Panc1 (cell line): ENCODE measurements around the gene CACUL1.

Source experiments
- CTCF ChIP-seq: fragments of 450-650 bp; IDR thresholded peaks from 2 replicates; pipeline ENCODE4 v1.5.1; 2017; ENCODE audit warnings: mild to moderate bottlenecking
- REST ChIP-seq, 2 experiments: IDR thresholded peaks; 2 replicates each; pipeline ENCODE4 v1.6.1; 2011 to 2012; ENCODE audit warnings: low read depth in 2 of 2, control low read depth in 1 of 2, low read length in 1 of 2, mild to moderate bottlenecking in 1 of 2, moderate library complexity in 1 of 2; ENCODE audit not compliant: insufficient read depth in 1 of 2
- TCF7L2 ChIP-seq: IDR thresholded peaks from 2 replicates; pipeline ENCODE4 v1.6.1; 2011; ENCODE audit warnings: mild to moderate bottlenecking, low read depth, low read length, inconsistent platforms

- no peak for TF ChIP-seq CTCF
- no peak for TF ChIP-seq REST (IDR thresholded peaks at IDR 0.05; ENCODE audit: insufficient read depth in 1 of 2, low read depth in 2 of 2, low read length in 1 of 2)
- TF ChIP-seq TCF7L2: no peak
Observed at GRCh38 chr10:118778727-118779126, 24.0 kb upstream of the CACUL1 start.
